Kidney epithelial cell (primary cell): Measurements from ENCODE around the gene MT1HL1. TPM values are rescaled to one million over a fixed set of nuclear protein-coding genes. Genes with fewer than 3 reads are reported as not detected.
A peak's percentile ranks its signal among the peaks of the same experiment; 100 is the strongest.

Experiments used
- DNase-seq: peaks from one replicate; pipeline ENCODE4 v3.0.0-alpha.2; 2010; ENCODE audit warnings: low read depth
- H3K27me3 ChIP-seq: 2 replicates; pipeline ENCODE4 v1.6.0; 2011; ENCODE audit warnings: low read length; ENCODE audit not compliant: control insufficient read depth, insufficient read depth
- H3K36me3 ChIP-seq: 2 replicates; pipeline ENCODE4 v1.5.1; 2011; ENCODE audit warnings: low read length; ENCODE audit not compliant: control insufficient read depth, insufficient read depth
- H3K4me3 ChIP-seq: 2 replicates; pipeline ENCODE4 v1.5.1; 2011; ENCODE audit warnings: low read depth, mild to moderate bottlenecking, control low read depth, low read length
- total RNA-seq: library from RNA; depleted of rRNA; stranded (reverse); fragments of >200 nt; gene quantifications from 2 replicates; pipeline ENCODE4 v1.2.3, GENCODE V29; 2015
- TF ChIP-seq, protein P1 (sequence below): IDR thresholded peaks from 2 replicates; pipeline ENCODE4 v1.5.1; 2011; ENCODE audit warnings: mild to moderate bottlenecking, moderate library complexity, low read length, control low read depth, inconsistent platforms; ENCODE audit not compliant: insufficient read depth, poor library complexity, severe bottlenecking

The MT1HL1 gene
- total RNA-seq, 1 donor from 2014 or later: not detected

DNA sequence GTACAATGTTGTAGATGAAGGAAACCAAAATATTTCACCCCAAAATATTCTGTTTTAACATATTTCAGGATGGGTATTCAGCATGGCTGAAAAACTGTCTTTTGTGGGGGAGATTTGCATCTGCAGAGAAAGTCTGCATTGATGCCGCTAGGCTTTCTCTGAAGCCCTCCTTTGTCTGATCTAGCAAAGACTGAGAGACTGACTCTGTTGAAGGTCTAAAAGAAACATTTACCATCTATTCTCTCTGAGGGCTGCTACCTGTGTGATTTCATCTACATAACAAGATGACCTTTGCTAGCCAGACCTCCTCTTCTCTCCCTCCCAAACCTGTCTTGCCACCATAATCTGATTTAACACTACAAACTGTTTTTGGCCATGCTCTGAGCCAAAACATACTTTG, 12.4 kb upstream of the MT1HL1 start:
- TF ChIP-seq, protein P1, sequence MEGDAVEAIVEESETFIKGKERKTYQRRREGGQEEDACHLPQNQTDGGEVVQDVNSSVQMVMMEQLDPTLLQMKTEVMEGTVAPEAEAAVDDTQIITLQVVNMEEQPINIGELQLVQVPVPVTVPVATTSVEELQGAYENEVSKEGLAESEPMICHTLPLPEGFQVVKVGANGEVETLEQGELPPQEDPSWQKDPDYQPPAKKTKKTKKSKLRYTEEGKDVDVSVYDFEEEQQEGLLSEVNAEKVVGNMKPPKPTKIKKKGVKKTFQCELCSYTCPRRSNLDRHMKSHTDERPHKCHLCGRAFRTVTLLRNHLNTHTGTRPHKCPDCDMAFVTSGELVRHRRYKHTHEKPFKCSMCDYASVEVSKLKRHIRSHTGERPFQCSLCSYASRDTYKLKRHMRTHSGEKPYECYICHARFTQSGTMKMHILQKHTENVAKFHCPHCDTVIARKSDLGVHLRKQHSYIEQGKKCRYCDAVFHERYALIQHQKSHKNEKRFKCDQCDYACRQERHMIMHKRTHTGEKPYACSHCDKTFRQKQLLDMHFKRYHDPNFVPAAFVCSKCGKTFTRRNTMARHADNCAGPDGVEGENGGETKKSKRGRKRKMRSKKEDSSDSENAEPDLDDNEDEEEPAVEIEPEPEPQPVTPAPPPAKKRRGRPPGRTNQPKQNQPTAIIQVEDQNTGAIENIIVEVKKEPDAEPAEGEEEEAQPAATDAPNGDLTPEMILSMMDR: no peak
- H3K36me3 ChIP-seq: no peaks in the 10 kb centered on the region
- DNase-seq: no peak
- no peaks in the 10 kb centered on the region for H3K27me3 ChIP-seq
- no peak overlapping the region for H3K4me3 ChIP-seq

GRCh38 chr1:237013608-237014007, 9.4 kb upstream of the MT1HL1 start:
- Histone ChIP-seq H3K4me3 (no peak overlapping the region), H3K36me3 (no peaks in the 10 kb centered on the region), H3K27me3 (no peaks in the 10 kb centered on the region)
- TF ChIP-seq, protein P1: no peak
- DNase-seq: no peak

- DNase-seq: peak; percentile 66
- Histone ChIP-seq H3K27me3 (no peaks in the 10 kb centered on the region), H3K36me3 (no peaks in the 10 kb centered on the region), H3K4me3 (no peak overlapping the region)
- TF ChIP-seq, protein P1: no peak
Observed at GRCh38 chr1:237012788-237013383, 8.6 kb upstream of the MT1HL1 start.

- DNase-seq: no peak
- Histone ChIP-seq H3K36me3 (no peaks in the 10 kb centered on the region), H3K4me3 (no peak overlapping the region), H3K27me3 (no peaks in the 10 kb centered on the region)
- TF ChIP-seq, protein P1: no peak
Observed at GRCh38 chr1:237012361-237012760, 8.1 kb upstream of the MT1HL1 start.

DNA sequence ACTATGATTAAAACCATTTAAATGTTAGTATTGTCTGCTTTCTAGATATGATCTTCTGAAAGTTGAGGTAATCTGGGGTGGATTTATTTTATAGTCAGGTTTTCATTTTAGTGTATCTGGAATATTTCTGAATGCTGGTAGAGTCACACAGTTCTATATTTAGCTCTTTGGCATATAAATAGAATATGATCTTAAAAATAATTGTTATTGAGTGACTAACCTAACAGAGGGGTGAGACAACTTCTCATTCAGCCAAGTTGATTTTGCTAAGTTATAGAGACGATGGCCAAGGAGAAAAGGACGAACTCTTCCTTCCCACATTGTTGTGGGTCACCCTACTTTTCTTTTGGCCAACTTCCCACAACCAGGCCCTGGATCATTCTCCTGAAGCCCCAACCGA, 7.2 kb upstream of the MT1HL1 start:
- H3K36me3 ChIP-seq: no peaks in the 10 kb centered on the region
- no peaks in the 10 kb centered on the region for H3K27me3 ChIP-seq
- no peak overlapping the region for H3K4me3 ChIP-seq
- DNase-seq: no peak
- TF ChIP-seq, protein P1: no peak

GRCh38 chr1:237009611-237010010, 5.4 kb upstream of the MT1HL1 start:
- no peak for DNase-seq
- no peaks in the 10 kb centered on the region for H3K27me3 ChIP-seq
- no peak overlapping the region for H3K4me3 ChIP-seq
- TF ChIP-seq, protein P1: no peak
- no peaks in the 10 kb centered on the region for H3K36me3 ChIP-seq
